OCI-LY1 (cell line): Measurements from ENCODE around the gene C4orf54.

Experiments
- H2AFZ ChIP-seq: fragments of 200-600 bp; sonication (generic), shearing (Covaris generic); 2 replicates; pipeline ENCODE4 v1.6.0; 2014; ENCODE audit warnings: antibody characterized with exemption, mild to moderate bottlenecking, low read length
- H3F3A ChIP-seq: fragments of 200-600 bp; sonication (generic), shearing (Covaris generic); 2 replicates; pipeline ENCODE4 v1.6.0; 2014; ENCODE audit warnings: mild to moderate bottlenecking, antibody characterized with exemption, low read length, moderate library complexity; ENCODE audit not compliant: insufficient read depth
- H3K27ac ChIP-seq: fragments of 200-600 bp; sonication (generic); 2 replicates; pipeline ENCODE4 v1.5.1; 2014; ENCODE audit warnings: low read length, mixed run types, mild to moderate bottlenecking, low read depth; ENCODE audit not compliant: poor library complexity, severe bottlenecking
- H3K27me3 ChIP-seq: fragments of 200-600 bp; sonication (generic); 2 replicates; pipeline ENCODE4 v1.6.0; 2014; ENCODE audit warnings: antibody characterized with exemption, mild to moderate bottlenecking, low read length, moderate library complexity; ENCODE audit not compliant: insufficient read depth
- H3K36me3 ChIP-seq: fragments of 200-600 bp; sonication (generic); 2 replicates; pipeline ENCODE4 v1.6.1; 2014; ENCODE audit warnings: mild to moderate bottlenecking, antibody characterized with exemption, low read length, moderate library complexity, mixed read lengths; ENCODE audit not compliant: insufficient read depth
- H3K4me1 ChIP-seq: fragments of 200-600 bp; sonication (generic); 2 replicates; pipeline ENCODE4 v1.5.1; 2014; ENCODE audit warnings: mild to moderate bottlenecking, low read length, moderate library complexity; ENCODE audit not compliant: insufficient read depth, severe bottlenecking
- H3K4me2 ChIP-seq: fragments of 200-600 bp; sonication (generic), shearing (Covaris generic); 2 replicates; pipeline ENCODE4 v1.6.1; 2014; ENCODE audit warnings: low read length
- H3K4me3 ChIP-seq: fragments of 200-600 bp; sonication (generic); 2 replicates; pipeline ENCODE4 v1.5.1; 2014; ENCODE audit warnings: low read length, low read depth, mild to moderate bottlenecking, mixed read lengths; ENCODE audit not compliant: poor library complexity, severe bottlenecking
- H3K79me2 ChIP-seq: fragments of 200-600 bp; shearing (Covaris generic); 2 replicates; pipeline ENCODE4 v1.6.1; 2016; ENCODE audit warnings: mixed run types, low read length, mixed read lengths; ENCODE audit not compliant: insufficient read depth
- H3K9ac ChIP-seq: fragments of 200-600 bp; sonication (generic), shearing (Covaris generic); 2 replicates; pipeline ENCODE4 v1.6.1; 2014; ENCODE audit warnings: mild to moderate bottlenecking, low read length, mixed read lengths
- H3K9me2 ChIP-seq: fragments of 200-600 bp; sonication (generic), shearing (Covaris generic); 2 replicates; pipeline ENCODE4 v1.6.1; 2014; ENCODE audit warnings: low read depth, mild to moderate bottlenecking, low read length, mixed read lengths
- H3K9me3 ChIP-seq: fragments of 200-600 bp; shearing (Covaris generic); 2 replicates; pipeline ENCODE4 v1.6.1; 2014; ENCODE audit warnings: low read length, mixed read lengths
- H4K20me1 ChIP-seq: fragments of 200-600 bp; sonication (generic), shearing (Covaris generic); 2 replicates; pipeline ENCODE4 v1.6.0; 2016; ENCODE audit warnings: mild to moderate bottlenecking, low read length; ENCODE audit not compliant: insufficient read depth
- CTCF ChIP-seq: fragments of 200-600 bp; sonication (generic), shearing (Covaris generic); IDR thresholded peaks from 2 replicates; pipeline ENCODE4 v1.5.1; 2017; ENCODE audit warnings: mild to moderate bottlenecking, antibody characterized with exemption, low read length, moderate library complexity, mixed read lengths
- EZH2 ChIP-seq: fragments of 200-600 bp; sonication (generic), shearing (Covaris generic); IDR thresholded peaks from 2 replicates; pipeline ENCODE4 v1.8.0; 2017; ENCODE audit warnings: borderline replicate concordance, mixed run types, mild to moderate bottlenecking, antibody characterized with exemption, low read length, moderate library complexity, mixed read lengths

The C4orf54 gene

GRCh38 chr4:99679204-99679603, 21.6 kb upstream of the C4orf54 start:
- Histone ChIP-seq H3K9me2 (no peaks in the 10 kb centered on the region), H3K36me3 (no peaks in the 10 kb centered on the region), H4K20me1 (no peaks in the 10 kb centered on the region), H3K9ac (no peak overlapping the region), H3F3A (no peaks in the 10 kb centered on the region), H3K9me3 (no peaks in the 10 kb centered on the region), H3K27ac (no peak overlapping the region), H3K4me3 (no peak overlapping the region), H3K4me2 (no peak overlapping the region), H2AFZ (no peak overlapping the region), H3K27me3 (no peaks in the 10 kb centered on the region), H3K4me1 (no peaks in the 10 kb centered on the region), H3K79me2 (no peaks in the 10 kb centered on the region)
- TF ChIP-seq CTCF (no peak), EZH2 (no peak)

- Histone ChIP-seq H3K9ac (no peak overlapping the region), H3K4me1 (no peaks in the 10 kb centered on the region), H3F3A (no peaks in the 10 kb centered on the region), H3K36me3 (no peaks in the 10 kb centered on the region), H3K27ac (no peak overlapping the region), H3K4me2 (no peak overlapping the region), H3K9me2 (no peaks in the 10 kb centered on the region), H4K20me1 (no peaks in the 10 kb centered on the region), H3K27me3 (no peaks in the 10 kb centered on the region), H3K79me2 (no peaks in the 10 kb centered on the region), H3K9me3 (no peaks in the 10 kb centered on the region), H2AFZ (no peak overlapping the region), H3K4me3 (no peak overlapping the region)
- TF ChIP-seq EZH2, result no peak
- TF ChIP-seq CTCF, result no peak
Observed at GRCh38 chr4:99677161-99677560, 19.5 kb upstream of the C4orf54 start.

GRCh38 chr4:99670409-99671073, 12.9 kb upstream of the C4orf54 start:
- H3K9me3 ChIP-seq, result no peaks in the 10 kb centered on the region
- no peaks in the 10 kb centered on the region for H3K4me1 ChIP-seq
- H3K79me2 ChIP-seq, result no peaks in the 10 kb centered on the region
- H3K27me3 ChIP-seq, result no peaks in the 10 kb centered on the region
- no peaks in the 10 kb centered on the region for H3K36me3 ChIP-seq
- no peak overlapping the region for H3K27ac ChIP-seq
- H3K4me2 ChIP-seq, result no peak overlapping the region
- no peak overlapping the region for H3K4me3 ChIP-seq
- no peak overlapping the region for H2AFZ ChIP-seq
- H3K9ac ChIP-seq, result no peak overlapping the region
- TF ChIP-seq EZH2 (no peak), CTCF (no peak)
- no peaks in the 10 kb centered on the region for H4K20me1 ChIP-seq
- no peaks in the 10 kb centered on the region for H3K9me2 ChIP-seq
- no peaks in the 10 kb centered on the region for H3F3A ChIP-seq
